Hepatocyte (in vitro differentiated cells): ENCODE data around the gene ADAM12. TPM values are rescaled to one million over a fixed set of nuclear protein-coding genes. Genes with fewer than 3 reads are reported as not detected.

Source experiments
- DNase-seq: peaks from one replicate; pipeline ENCODE4 v3.0.0-alpha.2; 2016; ENCODE audit warnings: low spot score
- H2AFZ ChIP-seq: fragments of 200-600 bp; sonication (generic); 2 replicates; pipeline ENCODE4 v1.6.0; 2016; ENCODE audit warnings: antibody characterized with exemption, mild to moderate bottlenecking
- H3K27ac ChIP-seq: fragments of 200-600 bp; sonication (generic); 2 replicates; pipeline ENCODE4 v1.5.1; 2016; ENCODE audit warnings: mild to moderate bottlenecking
- H3K27me3 ChIP-seq: fragments of 200-600 bp; sonication (generic); 2 replicates; pipeline ENCODE4 v1.6.1; 2016
- H3K36me3 ChIP-seq: fragments of 200-600 bp; sonication (generic); replicated peaks from 2 replicates; pipeline ENCODE4 v1.5.1; 2016; ENCODE audit warnings: low read depth; ENCODE audit not compliant: insufficient read depth
- H3K4me1 ChIP-seq: fragments of 200-600 bp; sonication (generic); 2 replicates; pipeline ENCODE4 v1.5.1; 2016; ENCODE audit warnings: mild to moderate bottlenecking, moderate library complexity; ENCODE audit not compliant: insufficient read depth
- H3K4me2 ChIP-seq: fragments of 200-600 bp; sonication (generic); 2 replicates; pipeline ENCODE4 v1.6.0; 2016
- H3K4me3 ChIP-seq: fragments of 200-600 bp; sonication (generic); 2 replicates; pipeline ENCODE4 v1.5.1; 2016; ENCODE audit warnings: mild to moderate bottlenecking
- H3K79me2 ChIP-seq: fragments of 200-600 bp; sonication (generic); 2 replicates; pipeline ENCODE4 v1.6.0; 2017; ENCODE audit warnings: mild to moderate bottlenecking
- H3K9me2 ChIP-seq: fragments of 200-600 bp; sonication (generic); replicated peaks from 2 replicates; pipeline ENCODE4 v1.6.0; 2017; ENCODE audit warnings: mild to moderate bottlenecking; ENCODE audit not compliant: insufficient read depth
- H3K9me3 ChIP-seq: fragments of 200-600 bp; sonication (generic); 2 replicates; pipeline ENCODE4 v1.5.1; 2016; ENCODE audit warnings: low read depth, mild to moderate bottlenecking
- H4K20me1 ChIP-seq: fragments of 200-600 bp; sonication (generic); 2 replicates; pipeline ENCODE4 v1.6.0; 2016; ENCODE audit warnings: mild to moderate bottlenecking; ENCODE audit not compliant: insufficient read depth, poor library complexity, severe bottlenecking
- EZH2 ChIP-seq: fragments of 200-600 bp; sonication (generic); IDR thresholded peaks from 2 replicates; pipeline ENCODE4 v1.6.1; 2016; ENCODE audit warnings: antibody characterized with exemption, mild to moderate bottlenecking, borderline replicate concordance
- EZH2phosphoT487 ChIP-seq: fragments of 200-600 bp; sonication (generic); IDR thresholded peaks from one replicate; pipeline ENCODE4 v1.6.1; 2018; ENCODE audit warnings: antibody characterized with exemption, mild to moderate bottlenecking, low read depth, moderate library complexity; ENCODE audit not compliant: unreplicated experiment, severe bottlenecking
- WGBS: methylation state at CpG from one replicate; pipeline ENCODE4 v1.1.6; 2016; ENCODE audit warnings: low lambda C conversion rate; ENCODE audit errors: missing lambda C conversion rate; 5-methylcytosine and 5-hydroxymethylcytosine counted together
- polyA plus RNA-seq: library from polyadenylated mRNA; unstranded; fragments of >200 nt; fragmentation: Nextera tagmentation; extraction: Ambion mirVana; gene quantifications from 2 replicates; pipeline ENCODE4 v1.2.1, GENCODE V29; 2016
- total RNA-seq: library from RNA; depleted of rRNA; stranded (reverse); fragments of >200 nt; gene quantifications from 2 replicates; pipeline ENCODE4 v1.2.3, GENCODE V29; 2014
- TF ChIP-seq, protein P1 (sequence below): fragments of 200-600 bp; sonication (generic); IDR thresholded peaks from 2 replicates; pipeline ENCODE4 v1.5.1; 2016; ENCODE audit warnings: antibody characterized with exemption, mild to moderate bottlenecking; ENCODE audit not compliant: poor library complexity

Gene ADAM12
- total and polyA plus RNA-seq, 2 experiments from 2014 or later: 4.9 to 11.3 TPM

DNA sequence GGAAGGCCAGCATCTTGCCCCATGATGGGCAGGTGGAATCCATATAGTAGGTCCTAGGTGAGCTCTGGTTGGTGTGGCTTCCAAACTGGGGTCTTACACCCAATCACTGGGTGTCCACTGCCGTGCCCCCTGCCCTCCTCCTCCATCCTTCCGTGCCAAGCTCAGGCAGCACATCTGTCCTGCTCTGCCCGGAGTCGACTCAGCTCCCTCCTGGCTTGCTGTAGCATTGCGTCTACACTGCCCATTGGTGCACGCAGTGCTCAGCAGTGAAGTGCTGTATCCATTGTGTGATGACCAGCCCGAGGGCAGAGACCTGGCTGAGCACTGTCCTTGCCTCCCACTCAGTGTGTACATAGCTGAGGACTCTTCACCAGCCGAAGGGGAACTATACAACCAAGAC is 148.4 kb downstream of the ADAM12 start:
- WGBS: 93% methylated on average over 8 of the region's 8 CpGs
- no peak overlapping the region for H3K27ac ChIP-seq
- H3K9me2 ChIP-seq: no peaks in the 10 kb centered on the region
- H3K4me3 ChIP-seq: no peak overlapping the region
- H4K20me1 ChIP-seq: no peaks in the 10 kb centered on the region
- H3K79me2 ChIP-seq: no peaks in the 10 kb centered on the region
- no peak overlapping the region for H3K4me2 ChIP-seq
- H3K4me1 ChIP-seq: peaks cover 22% of the 10 kb centered on the region
- H3K27me3 ChIP-seq: no peaks in the 10 kb centered on the region
- H3K9me3 ChIP-seq: no peaks in the 10 kb centered on the region
- no peak for DNase-seq
- no peak overlapping the region for H2AFZ ChIP-seq
- H3K36me3 ChIP-seq: no peaks in the 10 kb centered on the region
- no peak for TF ChIP-seq EZH2phosphoT487
- no peak for TF ChIP-seq EZH2
- TF ChIP-seq, protein P1, sequence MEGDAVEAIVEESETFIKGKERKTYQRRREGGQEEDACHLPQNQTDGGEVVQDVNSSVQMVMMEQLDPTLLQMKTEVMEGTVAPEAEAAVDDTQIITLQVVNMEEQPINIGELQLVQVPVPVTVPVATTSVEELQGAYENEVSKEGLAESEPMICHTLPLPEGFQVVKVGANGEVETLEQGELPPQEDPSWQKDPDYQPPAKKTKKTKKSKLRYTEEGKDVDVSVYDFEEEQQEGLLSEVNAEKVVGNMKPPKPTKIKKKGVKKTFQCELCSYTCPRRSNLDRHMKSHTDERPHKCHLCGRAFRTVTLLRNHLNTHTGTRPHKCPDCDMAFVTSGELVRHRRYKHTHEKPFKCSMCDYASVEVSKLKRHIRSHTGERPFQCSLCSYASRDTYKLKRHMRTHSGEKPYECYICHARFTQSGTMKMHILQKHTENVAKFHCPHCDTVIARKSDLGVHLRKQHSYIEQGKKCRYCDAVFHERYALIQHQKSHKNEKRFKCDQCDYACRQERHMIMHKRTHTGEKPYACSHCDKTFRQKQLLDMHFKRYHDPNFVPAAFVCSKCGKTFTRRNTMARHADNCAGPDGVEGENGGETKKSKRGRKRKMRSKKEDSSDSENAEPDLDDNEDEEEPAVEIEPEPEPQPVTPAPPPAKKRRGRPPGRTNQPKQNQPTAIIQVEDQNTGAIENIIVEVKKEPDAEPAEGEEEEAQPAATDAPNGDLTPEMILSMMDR: no peak

GRCh38 chr10:126235979-126236851 is 152.1 kb downstream of the ADAM12 start:
- TF ChIP-seq, protein P1: no peak
- Histone ChIP-seq H3K4me3 (no peak overlapping the region), H3K9me3 (no peaks in the 10 kb centered on the region), H3K27ac (no peak overlapping the region), H3K36me3 (no peaks in the 10 kb centered on the region), H4K20me1 (no peaks in the 10 kb centered on the region), H3K79me2 (no peaks in the 10 kb centered on the region), H3K27me3 (no peaks in the 10 kb centered on the region), H3K4me1 (peaks cover 9% of the 10 kb centered on the region), H3K4me2 (no peak overlapping the region), H3K9me2 (no peaks in the 10 kb centered on the region), H2AFZ (no peak overlapping the region)
- no peak for DNase-seq
- WGBS: 87% methylated on average over 12 of the region's 12 CpGs

DNA sequence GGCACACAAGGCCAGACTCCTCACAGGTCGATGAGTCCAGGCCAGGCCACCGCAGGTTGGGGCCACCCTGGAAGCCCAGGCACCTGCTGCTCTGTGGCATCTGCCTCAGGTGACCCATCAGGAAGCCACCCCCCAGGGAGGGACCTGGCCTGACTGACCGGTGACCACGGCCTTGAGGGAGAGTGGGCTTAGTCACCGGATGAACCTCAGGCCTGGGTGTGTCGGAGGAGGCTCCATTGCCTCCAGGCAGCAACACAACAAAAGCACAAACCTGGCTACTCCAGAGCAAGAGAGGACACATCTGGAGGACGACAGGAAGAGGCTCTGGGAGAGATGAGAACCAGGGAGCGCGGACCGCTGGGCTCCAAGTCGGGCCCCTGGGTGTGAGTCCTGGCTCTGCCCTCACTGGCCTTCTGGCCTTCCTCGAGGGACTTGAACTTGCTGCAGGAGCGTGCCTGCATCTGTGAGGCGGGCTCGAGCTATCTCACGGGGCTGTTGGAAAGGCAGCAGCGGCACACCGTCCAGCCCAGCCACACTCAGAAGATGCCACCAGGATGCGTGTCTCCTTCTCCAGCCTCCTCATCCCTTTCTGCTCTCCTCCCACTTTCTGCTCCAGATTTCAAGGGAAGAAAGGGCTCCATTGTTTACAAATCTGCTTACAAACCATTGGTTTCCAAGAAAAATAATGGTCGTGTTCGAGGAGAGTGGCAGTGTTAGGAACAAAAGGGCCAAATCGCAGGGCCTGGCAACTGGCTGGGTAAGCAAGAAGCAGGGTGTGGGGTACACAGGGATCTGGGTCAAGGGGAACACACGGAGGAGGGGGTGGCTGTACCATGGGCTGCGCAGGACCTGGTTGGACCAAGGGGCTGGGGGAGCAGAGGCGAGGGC is 152.9 kb downstream of the ADAM12 start:
- no peaks in the 10 kb centered on the region for H3K36me3 ChIP-seq
- H3K9me3 ChIP-seq: no peaks in the 10 kb centered on the region
- H3K27ac ChIP-seq: no peak overlapping the region
- no peak overlapping the region for H2AFZ ChIP-seq
- H3K27me3 ChIP-seq: no peaks in the 10 kb centered on the region
- H3K4me2 ChIP-seq: no peak overlapping the region
- no peaks in the 10 kb centered on the region for H3K79me2 ChIP-seq
- H4K20me1 ChIP-seq: no peaks in the 10 kb centered on the region
- H3K9me2 ChIP-seq: no peaks in the 10 kb centered on the region
- H3K4me3 ChIP-seq: no peak overlapping the region
- DNase-seq: no peak
- H3K4me1 ChIP-seq: peaks cover 9% of the 10 kb centered on the region
- WGBS: 91% methylated on average over 24 of the region's 25 CpGs
- TF ChIP-seq, protein P1: no peak
- TF ChIP-seq EZH2phosphoT487 (no peak), EZH2 (no peak)
